DOHH2 (cell line): ENCODE data around the gene TAS2R4.

Experiments used
- H3F3A ChIP-seq: fragments of 200-600 bp; sonication (generic), shearing (Covaris generic); 2 replicates; pipeline ENCODE4 v1.6.0; 2016; ENCODE audit warnings: antibody characterized with exemption, mild to moderate bottlenecking; ENCODE audit not compliant: control insufficient read depth, insufficient read depth
- H3K27ac ChIP-seq: fragments of 200-600 bp; sonication (generic); 2 replicates; pipeline ENCODE4 v1.5.1; 2014; ENCODE audit warnings: low read depth, mild to moderate bottlenecking, low read length, moderate library complexity
- H3K27me3 ChIP-seq: fragments of 200-600 bp; sonication (generic); 2 replicates; pipeline ENCODE4 v1.6.1; 2014; ENCODE audit warnings: mild to moderate bottlenecking, low read length, mixed read lengths; ENCODE audit not compliant: control insufficient read depth
- H3K36me3 ChIP-seq: fragments of 200-600 bp; sonication (generic); 2 replicates; pipeline ENCODE4 v1.6.1; 2014; ENCODE audit warnings: mild to moderate bottlenecking, low read length, moderate library complexity, mixed read lengths; ENCODE audit not compliant: control insufficient read depth
- H3K4me1 ChIP-seq: fragments of 200-600 bp; sonication (generic); 2 replicates; pipeline ENCODE4 v1.6.1; 2014; ENCODE audit warnings: mild to moderate bottlenecking, low read length, mixed read lengths; ENCODE audit not compliant: control insufficient read depth
- H3K4me2 ChIP-seq: fragments of 200-600 bp; sonication (generic); 2 replicates; pipeline ENCODE4 v1.6.0; 2014; ENCODE audit warnings: mild to moderate bottlenecking, low read length, moderate library complexity
- H3K4me3 ChIP-seq: fragments of 200-600 bp; sonication (generic); 2 replicates; pipeline ENCODE4 v1.5.1; 2014; ENCODE audit warnings: mild to moderate bottlenecking, low read length, mixed read lengths
- H3K79me2 ChIP-seq: fragments of 200-600 bp; sonication (generic); 2 replicates; pipeline ENCODE4 v1.6.1; 2014; ENCODE audit warnings: mild to moderate bottlenecking, low read length, mixed read lengths; ENCODE audit not compliant: control insufficient read depth
- H3K9me2 ChIP-seq: fragments of 200-600 bp; sonication (generic); replicated peaks from 2 replicates; pipeline ENCODE4 v1.6.1; 2014; ENCODE audit warnings: mild to moderate bottlenecking, low read length, mixed read lengths; ENCODE audit not compliant: control insufficient read depth
- H3K9me3 ChIP-seq: fragments of 200-600 bp; sonication (generic); 2 replicates; pipeline ENCODE4 v1.6.1; 2014; ENCODE audit warnings: antibody characterized with exemption, low read length, mixed read lengths; ENCODE audit not compliant: control insufficient read depth, insufficient read depth
- H4K20me1 ChIP-seq: fragments of 200-600 bp; sonication (generic); 2 replicates; pipeline ENCODE4 v1.6.0; 2014; ENCODE audit warnings: low read depth, mild to moderate bottlenecking, antibody characterized with exemption, low read length, moderate library complexity; ENCODE audit not compliant: control insufficient read depth, insufficient read depth
- CTCF ChIP-seq: fragments of 200-600 bp; sonication (generic); IDR thresholded peaks from one replicate; pipeline ENCODE4 v1.5.1; 2014; ENCODE audit warnings: antibody characterized with exemption, mild to moderate bottlenecking, low read depth, low read length; ENCODE audit not compliant: poor library complexity, severe bottlenecking
- EZH2phosphoT487 ChIP-seq: fragments of 200-600 bp; sonication (generic); IDR thresholded peaks from 2 replicates; pipeline ENCODE4 v1.6.1; 2017; ENCODE audit warnings: borderline replicate concordance, mild to moderate bottlenecking, antibody characterized with exemption, low read length, moderate library complexity, mixed read lengths

The TAS2R4 gene

GRCh38 chr7:141776374-141776773 lies at the start of gene TAS2R4:
TAS2R4 (plus strand) TSS chr7:141776674; CDS start chr7:141778489, 1,815 bp downstream.
- Histone ChIP-seq H3K27me3 (no peaks in the 10 kb centered on the region), H3K27ac (no peak within 1 kb of the TSS), H3K36me3 (no peaks in the 10 kb centered on the region; the same call in 1 of the 2 replicates), H3F3A (no peaks in the 10 kb centered on the region), H3K4me1 (no peaks in the 10 kb centered on the region), H3K9me3 (no peaks in the 10 kb centered on the region), H3K9me2 (no peaks in the 10 kb centered on the region), H3K79me2 (no peaks in the 10 kb centered on the region), H4K20me1 (no peaks in the 10 kb centered on the region), H3K4me2 (no peak within 1 kb of the TSS), H3K4me3 (no peak within 1 kb of the TSS)
- TF ChIP-seq EZH2phosphoT487 = no peak
- no peak for TF ChIP-seq CTCF

- Histone ChIP-seq H3K4me1 (no peaks in the 10 kb centered on the region), H3K4me3 (no peak overlapping the region), H3K79me2 (no peaks in the 10 kb centered on the region), H3F3A (no peaks in the 10 kb centered on the region), H3K9me3 (no peaks in the 10 kb centered on the region), H3K27ac (no peak overlapping the region), H4K20me1 (no peaks in the 10 kb centered on the region), H3K36me3 (no peaks in the 10 kb centered on the region), H3K4me2 (no peak overlapping the region), H3K27me3 (no peaks in the 10 kb centered on the region), H3K9me2 (no peaks in the 10 kb centered on the region)
- no peak for TF ChIP-seq CTCF
- no peak for TF ChIP-seq EZH2phosphoT487
These were observed 47.5 kb upstream of the TAS2R4 start for GRCh38 chr7:141729020-141729419.

- Histone ChIP-seq H3K4me1 (peaks cover under 1% of the 10 kb centered on the region), H3K27ac (no peak overlapping the region), H3K9me3 (no peaks in the 10 kb centered on the region), H3K4me3 (no peak overlapping the region), H3K27me3 (no peaks in the 10 kb centered on the region), H4K20me1 (no peaks in the 10 kb centered on the region), H3F3A (no peaks in the 10 kb centered on the region), H3K36me3 (no peaks in the 10 kb centered on the region), H3K4me2 (no peak overlapping the region), H3K9me2 (no peaks in the 10 kb centered on the region), H3K79me2 (no peaks in the 10 kb centered on the region)
- TF ChIP-seq EZH2phosphoT487 = no peak
- TF ChIP-seq CTCF = no peak
These were observed 44.9 kb upstream of the TAS2R4 start for GRCh38 chr7:141731476-141732149.
